Gastroesophageal sphincter (tissue), 4 donors: ENCODE results near the gene SASH1. TPM values are rescaled to one million over a fixed set of nuclear protein-coding genes. Genes with fewer than 3 reads are reported as not detected.
A peak's percentile ranks its signal among the peaks of the same experiment; 100 is the strongest.

ENCODE experiments used
- ATAC-seq: fragments of 150-250 bp; one replicate; pipeline ENCODE4 v1.9.1; 2016; ENCODE audit warnings: mild to moderate bottlenecking, moderate library complexity
- H3K27ac ChIP-seq, 4 donors: fragments of 200-600 bp; sonication (generic) in 3 of 4; 1 replicate in 3 of 4; 2 replicates in 1 of 4; pipeline ENCODE4 v1.5.1; 2016 to 2019
- H3K27me3 ChIP-seq: fragments of 200-600 bp; sonication (generic); one replicate; pipeline ENCODE4 v1.5.1; 2019
- H3K36me3 ChIP-seq, 2 donors: fragments of 200-600 bp; sonication (generic); one replicate each; pipeline ENCODE4 v1.5.1; 2019; ENCODE audit warnings: control low read depth in 1 of 2
- H3K4me1 ChIP-seq, 3 donors: fragments of 200-600 bp; sonication (generic); 1 replicate in 2 of 3; 2 replicates in 1 of 3; pipeline ENCODE4 v1.5.1; 2016 to 2019; ENCODE audit warnings: control low read depth in 2 of 3
- H3K4me3 ChIP-seq, 2 donors: fragments of 200-600 bp; sonication (generic); one replicate each; pipeline ENCODE4 v1.5.1; 2019; ENCODE audit warnings: mild to moderate bottlenecking in 1 of 2, moderate library complexity in 1 of 2
- H3K9me3 ChIP-seq, 3 donors: fragments of 200-600 bp; sonication (generic); one replicate each; pipeline ENCODE4 v1.5.1; 2017 to 2019; ENCODE audit warnings: control low read depth in 2 of 3
- POLR2AphosphoS5 ChIP-seq: sonication (generic); formaldehyde crosslinking; IDR thresholded peaks from one replicate; pipeline ENCODE4 v1.6.1; 2017; ENCODE audit warnings: antibody characterized with exemption
- WGBS, 2 donors: methylation state at CpG; one replicate each; pipeline ENCODE4 v1.1.5; 2018; ENCODE audit warnings: low coverage in 1 of 2; 5-methylcytosine and 5-hydroxymethylcytosine counted together
- small RNA-seq, 4 donors: library from RNA; depleted of rRNA; stranded (forward); fragments of <200 nt; gene quantifications; one replicate each; pipeline ENCODE3, GENCODE V24; 2016
- total RNA-seq, 4 donors: library from RNA; depleted of rRNA; stranded (reverse); fragments of >200 nt; gene quantifications; one replicate each; pipeline ENCODE4 v1.1.0, GENCODE V29; 2016
- TF ChIP-seq, protein P1 (sequence below), 4 experiments: fragments of 200-600 bp in 2 of 4; fragments of 450-650 bp in 2 of 4; sonication (generic) in 1 of 4; IDR thresholded peaks; one replicate each; pipeline ENCODE4 v1.5.1; 2017 to 2019; ENCODE audit warnings: antibody characterized with exemption in 4 of 4, mild to moderate bottlenecking in 2 of 4, moderate library complexity in 2 of 4

Gene SASH1
- total RNA-seq, 4 donors from 2014 or later, result 48.9 to 78.9 (median 64.6) TPM

DNA sequence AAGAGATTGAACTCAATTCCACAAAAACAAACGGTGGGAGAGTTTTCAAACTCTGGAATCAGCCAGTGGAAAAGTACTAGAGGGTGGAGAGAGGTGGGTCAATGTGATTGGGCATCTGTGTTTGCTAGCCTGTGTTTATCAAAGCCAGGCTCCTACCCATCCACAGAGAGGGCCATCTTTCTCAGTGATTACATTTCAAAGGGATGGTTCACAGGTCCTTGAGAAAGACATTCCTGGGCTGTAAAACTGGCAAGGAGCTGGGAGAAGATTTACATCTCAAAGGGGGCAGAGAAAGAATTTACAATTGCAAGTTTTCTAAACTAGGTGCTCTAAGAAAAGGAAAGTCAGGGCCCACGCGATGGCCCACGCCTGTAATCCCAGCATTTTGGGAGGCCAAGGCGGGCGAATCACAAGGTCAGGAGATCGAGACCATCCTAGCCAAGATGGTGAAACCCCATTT, 257.4 kb downstream of the SASH1 start:
- peak overlapping the region in 3 of 4 donors; percentile 47 to 56 (median 48) for H3K27ac ChIP-seq
- H3K4me1 ChIP-seq, result peaks cover 0 to 11% (median 0%) of the 10 kb centered on the region in 3 donors
- H3K36me3 ChIP-seq, result no peaks in the 10 kb centered on the region
- H3K4me3 ChIP-seq, result no peak overlapping the region
- WGBS, 2 donors, result 0 to 82% methylated on average over 1 to 7 of the region's 7 CpGs
- no peaks in the 10 kb centered on the region for H3K9me3 ChIP-seq
- peak; percentile 67 for ATAC-seq
- no peaks in the 10 kb centered on the region for H3K27me3 ChIP-seq
- TF ChIP-seq, protein P1, sequence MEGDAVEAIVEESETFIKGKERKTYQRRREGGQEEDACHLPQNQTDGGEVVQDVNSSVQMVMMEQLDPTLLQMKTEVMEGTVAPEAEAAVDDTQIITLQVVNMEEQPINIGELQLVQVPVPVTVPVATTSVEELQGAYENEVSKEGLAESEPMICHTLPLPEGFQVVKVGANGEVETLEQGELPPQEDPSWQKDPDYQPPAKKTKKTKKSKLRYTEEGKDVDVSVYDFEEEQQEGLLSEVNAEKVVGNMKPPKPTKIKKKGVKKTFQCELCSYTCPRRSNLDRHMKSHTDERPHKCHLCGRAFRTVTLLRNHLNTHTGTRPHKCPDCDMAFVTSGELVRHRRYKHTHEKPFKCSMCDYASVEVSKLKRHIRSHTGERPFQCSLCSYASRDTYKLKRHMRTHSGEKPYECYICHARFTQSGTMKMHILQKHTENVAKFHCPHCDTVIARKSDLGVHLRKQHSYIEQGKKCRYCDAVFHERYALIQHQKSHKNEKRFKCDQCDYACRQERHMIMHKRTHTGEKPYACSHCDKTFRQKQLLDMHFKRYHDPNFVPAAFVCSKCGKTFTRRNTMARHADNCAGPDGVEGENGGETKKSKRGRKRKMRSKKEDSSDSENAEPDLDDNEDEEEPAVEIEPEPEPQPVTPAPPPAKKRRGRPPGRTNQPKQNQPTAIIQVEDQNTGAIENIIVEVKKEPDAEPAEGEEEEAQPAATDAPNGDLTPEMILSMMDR (IDR thresholded peaks at IDR 0.05), result no peak
- TF ChIP-seq POLR2AphosphoS5, result peak; percentile 30

Small RNAs within 50 kb of the gene (small RNA-seq; reads per million reads assigned to genes)
- gene SNRPEP6, result 0 reads per million in 4 donors
